ENCODE results near the gene UBE2E1. TPM values are rescaled to one million over a fixed set of nuclear protein-coding genes. Genes with fewer than 3 reads are reported as not detected.

The UBE2E1 gene
- total and polyA plus RNA-seq, 2 of the 4 experiments (the other 2 are of a cell fraction): 54.1 to 91.6 TPM

DNA sequence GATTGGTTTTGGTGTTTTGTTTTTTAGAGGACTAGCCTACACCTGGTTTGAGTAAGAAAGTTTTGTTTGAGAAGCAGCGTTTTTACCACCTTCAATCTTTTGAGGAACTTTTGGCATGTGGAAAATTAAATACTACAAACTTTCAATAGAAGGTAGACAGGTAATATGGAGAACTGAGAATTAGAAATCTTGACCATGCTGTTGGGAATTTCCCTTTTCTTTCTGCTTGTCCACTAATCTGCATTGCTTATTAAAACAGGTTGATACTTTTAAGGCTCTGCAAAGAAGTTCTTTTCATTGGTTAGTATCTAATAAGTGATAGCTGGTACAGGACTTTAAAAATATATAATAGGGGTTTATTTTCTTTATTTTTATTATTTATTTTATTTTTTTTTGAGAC is 31.9 kb downstream of the UBE2E1 start:
- DNase-seq: no peak
- Histone ChIP-seq H3K4me2 (ENCODE audit: low read depth, low read length) (no peak overlapping the region), H2BK5ac (ENCODE audit: low read depth, low read length, poor library complexity, severe bottlenecking) (no peak overlapping the region), H3K27me3 (ENCODE audit: control insufficient read depth, insufficient read depth, low read length) (no peaks in the 10 kb centered on the region), H3K36me3 (ENCODE audit: control insufficient read depth, insufficient read depth, low read length) (no peaks in the 10 kb centered on the region), H3K4me1 (ENCODE audit: control insufficient read depth, insufficient read depth, low read length) (peaks cover 2% of the 10 kb centered on the region; the same call in 1 of the 2 replicates), H4K5ac (ENCODE audit: low read depth, low read length) (no peak overlapping the region), H3K14ac (replicated peaks; ENCODE audit: low read depth, low read length) (no peak overlapping the region), H4K91ac (ENCODE audit: insufficient read depth, low read depth, low read length) (no peak overlapping the region), H3K4ac (ENCODE audit: low read depth, low read length) (no peak overlapping the region), H3K56ac (ENCODE audit: extremely low read depth, insufficient read depth, low read length) (no peak overlapping the region), H2AFZ (replicated peaks; ENCODE audit: low read length, poor library complexity) (no peak overlapping the region), H2AK5ac (ENCODE audit: low read depth, low read length) (no peak overlapping the region), H3K18ac (ENCODE audit: low read depth, low read length) (no peak overlapping the region), H3K79me1 (ENCODE audit: low read depth in 1 of 2, low read length in 2 of 2) (peaks cover 31 to 57% of the 10 kb centered on the region in 2 experiments), H4K20me1 (ENCODE audit: insufficient read depth, low read length) (peaks cover 47% of the 10 kb centered on the region), H4K8ac (ENCODE audit: low read depth in 2 of 2, low read length in 2 of 2) (no peak overlapping the region), H2AK9ac (replicated peaks; ENCODE audit: low read depth, low read length, poor library complexity) (no peak overlapping the region), H2BK120ac (ENCODE audit: low read depth, low read length) (no peak overlapping the region), H3K9me3 (ENCODE audit: control insufficient read depth, insufficient read depth, low read length) (no peaks in the 10 kb centered on the region), H2BK20ac (ENCODE audit: low read depth, low read length) (no peak overlapping the region), H3K9me1 (ENCODE audit: insufficient read depth, low read length) (peaks cover 3% of the 10 kb centered on the region; the same call in 1 of the 2 replicates), H2BK15ac (ENCODE audit: low read depth, low read length) (no peak overlapping the region), H3K27ac (ENCODE audit: insufficient read depth, low read length) (no peak overlapping the region), H3K9ac (ENCODE audit: low read depth, low read length) (no peak overlapping the region), H3K23ac (ENCODE audit: low read depth, low read length) (no peak overlapping the region), H3K4me3 (ENCODE audit: insufficient read depth, low read depth, low read length) (no peak overlapping the region)
- intact Hi-C loops (cut with micrococcal nuclease): no loop called here
- in situ Hi-C loops (cut with MboI; ENCODE audit: low sequenced_read_pairs): no loop called here
- BruUV-seq (replicated peaks): no TSS peak
- POLR2A ChIA-PET (ENCODE audit: unreplicated experiment): no interaction called here
- CTCF ChIA-PET: no interaction called here
- no CpG with 5 or more reads among the region's 1 CpG for WGBS, 2 experiments (ENCODE audit: extremely low coverage in 2 of 2, insufficient read length in 1 of 2)
- ATAC-seq (ENCODE audit: low read depth): no peak
- no peak for TF ChIP-seq RCOR1 (IDR thresholded peaks at IDR 0.05; ENCODE audit: insufficient replicate concordance, low read length)
- TF ChIP-seq BHLHE40 (IDR thresholded peaks at IDR 0.05; ENCODE audit: low read depth, low read length): no peak
- no peak for TF ChIP-seq USF2 (IDR thresholded peaks at IDR 0.05; ENCODE audit: low read depth, low read length)
- TF ChIP-seq MAZ (IDR thresholded peaks at IDR 0.05; ENCODE audit: borderline replicate concordance, low read depth, low read length): no peak
- TF ChIP-seq POLR2A (IDR thresholded peaks at IDR 0.05; ENCODE audit: low read depth, low read length): no peak
- TF ChIP-seq, protein P1, sequence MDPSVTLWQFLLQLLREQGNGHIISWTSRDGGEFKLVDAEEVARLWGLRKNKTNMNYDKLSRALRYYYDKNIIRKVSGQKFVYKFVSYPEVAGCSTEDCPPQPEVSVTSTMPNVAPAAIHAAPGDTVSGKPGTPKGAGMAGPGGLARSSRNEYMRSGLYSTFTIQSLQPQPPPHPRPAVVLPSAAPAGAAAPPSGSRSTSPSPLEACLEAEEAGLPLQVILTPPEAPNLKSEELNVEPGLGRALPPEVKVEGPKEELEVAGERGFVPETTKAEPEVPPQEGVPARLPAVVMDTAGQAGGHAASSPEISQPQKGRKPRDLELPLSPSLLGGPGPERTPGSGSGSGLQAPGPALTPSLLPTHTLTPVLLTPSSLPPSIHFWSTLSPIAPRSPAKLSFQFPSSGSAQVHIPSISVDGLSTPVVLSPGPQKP (IDR thresholded peaks at IDR 0.05; ENCODE audit: borderline replicate concordance, low read depth, low read length): no peak
- dilution Hi-C loops (cut with HindIII; ENCODE audit: low sequenced_read_pairs, unreplicated experiment): no loop called here
